Small intestine (tissue), 7 donors: ENCODE measurements around the gene CYP46A1. TPM values are rescaled to one million over a fixed set of nuclear protein-coding genes. Genes with fewer than 3 reads are reported as not detected.

Experiments used
- DNase-seq, 2 donors: peaks; one replicate each; pipeline versions ENCODE4 v3.0.0 to v3.0.0-alpha.2; 2013
- FAIRE-seq: peaks from 2 replicates; lab custom pipeline; 2012; peaks lifted over from hg19 to GRCh38; lab: Jason Lieb, UNC
- H3K27ac ChIP-seq, 3 donors: one replicate each; pipeline ENCODE4 v1.5.1; 2013; ENCODE audit warnings: low read length in 2 of 3, mild to moderate bottlenecking in 2 of 3, control low read depth in 1 of 3, inconsistent platforms in 1 of 3, low read depth in 1 of 3, moderate library complexity in 1 of 3
- H3K27me3 ChIP-seq, 3 donors: one replicate each; pipeline ENCODE4 v1.6.1; 2013; ENCODE audit warnings: low read length in 3 of 3, inconsistent platforms in 1 of 3; ENCODE audit not compliant: control insufficient read depth in 3 of 3, insufficient read depth in 3 of 3
- H3K36me3 ChIP-seq, 3 donors: one replicate each; pipeline ENCODE4 v1.6.1; 2013; ENCODE audit warnings: low read length in 3 of 3, inconsistent platforms in 1 of 3, low read depth in 1 of 3, mild to moderate bottlenecking in 1 of 3, moderate library complexity in 1 of 3; ENCODE audit not compliant: control insufficient read depth in 3 of 3, insufficient read depth in 2 of 3
- H3K4me1 ChIP-seq, 3 donors: one replicate each; pipeline ENCODE4 v1.6.1; 2013; ENCODE audit warnings: low read length in 2 of 3, inconsistent platforms in 1 of 3, low read depth in 1 of 3, mild to moderate bottlenecking in 1 of 3, moderate library complexity in 1 of 3; ENCODE audit not compliant: control insufficient read depth in 3 of 3, insufficient read depth in 2 of 3
- H3K4me3 ChIP-seq, 3 donors: one replicate each; pipeline ENCODE4 v1.5.1; 2013; ENCODE audit warnings: low read length in 3 of 3, control low read depth in 1 of 3, inconsistent platforms in 1 of 3, low read depth in 1 of 3, mild to moderate bottlenecking in 1 of 3, moderate library complexity in 1 of 3
- H3K9me3 ChIP-seq, 2 donors: one replicate each; pipeline ENCODE4 v1.6.1; 2013; ENCODE audit warnings: low read depth in 1 of 2, low read length in 1 of 2; ENCODE audit not compliant: control insufficient read depth in 2 of 2, insufficient read depth in 1 of 2
- WGBS, 3 donors: extraction: QIAGEN DNeasy Blood & Tissue Kit; methylation state at CpG; one replicate each; pipeline ENCODE4 v1.1.7; 2013; 5-methylcytosine and 5-hydroxymethylcytosine counted together
- polyA plus RNA-seq, 4 donors: library from polyadenylated mRNA; stranded (reverse) in 3 of 4; unstranded in 1 of 4; fragments of 200-250 nt in 3 of 4; fragments of 120-200 nt in 1 of 4; gene quantifications; one replicate each; pipeline versions ENCODE4 v1.2.1 to v1.2.3, GENCODE V29; 2013
- donor health status: healthy with polysubstance abuse.
- donor health status: control.
- donor health status: control.
- donor health status: Bipolar disorder and iron deficiency.
- donor health status: healthy.

The CYP46A1 gene
- polyA plus RNA-seq, 4 donors = 0.64 to 0.96 TPM; not detected in 2

DNA sequence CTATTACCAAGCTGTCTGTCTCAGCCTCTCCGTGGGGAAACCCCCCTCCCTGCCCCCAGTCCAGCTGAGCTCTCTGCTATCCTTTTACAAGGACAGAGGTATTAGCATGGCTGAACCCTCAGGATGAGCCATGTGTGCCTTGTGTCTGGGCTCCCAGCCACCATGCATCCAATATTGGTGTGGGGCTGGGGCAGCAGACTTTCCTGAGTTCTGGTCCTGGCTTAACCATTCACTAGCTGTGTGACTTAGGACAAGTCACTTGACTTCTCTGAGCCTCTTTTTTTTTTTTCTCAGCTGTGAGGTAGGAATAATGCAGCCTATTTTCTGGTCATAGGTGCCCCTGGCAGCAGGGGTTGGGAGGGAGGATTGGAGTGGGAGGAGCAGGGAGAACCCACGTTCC is 17.1 kb upstream of the CYP46A1 start:
- H3K27ac ChIP-seq = no peak overlapping the region
- H3K27me3 ChIP-seq = peaks cover 0 to 9% (median 2%) of the 10 kb centered on the region in 3 donors
- H3K4me3 ChIP-seq = no peak overlapping the region
- WGBS, 3 donors = 30 to 50% (median 43%) methylated on average over 2 of the region's 2 CpGs
- FAIRE-seq (no peak), DNase-seq (no peak)
- peaks cover 0 to 7% (median 5%) of the 10 kb centered on the region in 3 donors for H3K4me1 ChIP-seq
- H3K9me3 ChIP-seq = no peaks in the 10 kb centered on the region
- peaks cover 0 to 4% (median 0%) of the 10 kb centered on the region in 3 donors for H3K36me3 ChIP-seq

DNA sequence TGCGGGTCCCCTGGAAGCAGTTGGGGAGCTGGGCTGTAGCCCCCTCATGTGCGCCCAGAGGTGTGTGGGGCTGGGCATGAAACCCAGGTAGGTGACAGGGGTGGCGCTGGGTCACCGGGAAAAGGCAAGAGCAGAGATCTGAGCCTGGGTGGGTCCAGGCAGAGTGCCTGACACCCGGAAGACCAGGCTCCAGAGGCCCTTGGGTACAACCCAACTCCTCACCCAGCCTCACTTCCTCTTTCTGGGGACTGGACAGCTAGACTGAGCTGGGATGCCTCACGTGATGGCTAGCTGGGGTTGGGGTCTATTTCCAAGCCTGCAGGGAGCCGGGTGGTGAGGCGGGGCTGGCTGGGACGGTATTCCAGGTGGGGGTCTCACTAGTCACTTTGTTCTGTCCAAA is 16.3 kb upstream of the CYP46A1 start:
- Histone ChIP-seq H3K36me3 (peaks cover 0 to 4% (median 0%) of the 10 kb centered on the region in 3 donors), H3K27ac (no peak overlapping the region), H3K9me3 (no peaks in the 10 kb centered on the region), H3K4me3 (no peak overlapping the region), H3K27me3 (peaks cover 0 to 6% (median 2%) of the 10 kb centered on the region in 3 donors), H3K4me1 (peaks cover 0 to 11% (median 5%) of the 10 kb centered on the region in 3 donors)
- DNase-seq (no peak), FAIRE-seq (no peak)
- WGBS, 3 donors = 78 to 84% (median 83%) methylated on average over 9 of the region's 9 CpGs

DNA sequence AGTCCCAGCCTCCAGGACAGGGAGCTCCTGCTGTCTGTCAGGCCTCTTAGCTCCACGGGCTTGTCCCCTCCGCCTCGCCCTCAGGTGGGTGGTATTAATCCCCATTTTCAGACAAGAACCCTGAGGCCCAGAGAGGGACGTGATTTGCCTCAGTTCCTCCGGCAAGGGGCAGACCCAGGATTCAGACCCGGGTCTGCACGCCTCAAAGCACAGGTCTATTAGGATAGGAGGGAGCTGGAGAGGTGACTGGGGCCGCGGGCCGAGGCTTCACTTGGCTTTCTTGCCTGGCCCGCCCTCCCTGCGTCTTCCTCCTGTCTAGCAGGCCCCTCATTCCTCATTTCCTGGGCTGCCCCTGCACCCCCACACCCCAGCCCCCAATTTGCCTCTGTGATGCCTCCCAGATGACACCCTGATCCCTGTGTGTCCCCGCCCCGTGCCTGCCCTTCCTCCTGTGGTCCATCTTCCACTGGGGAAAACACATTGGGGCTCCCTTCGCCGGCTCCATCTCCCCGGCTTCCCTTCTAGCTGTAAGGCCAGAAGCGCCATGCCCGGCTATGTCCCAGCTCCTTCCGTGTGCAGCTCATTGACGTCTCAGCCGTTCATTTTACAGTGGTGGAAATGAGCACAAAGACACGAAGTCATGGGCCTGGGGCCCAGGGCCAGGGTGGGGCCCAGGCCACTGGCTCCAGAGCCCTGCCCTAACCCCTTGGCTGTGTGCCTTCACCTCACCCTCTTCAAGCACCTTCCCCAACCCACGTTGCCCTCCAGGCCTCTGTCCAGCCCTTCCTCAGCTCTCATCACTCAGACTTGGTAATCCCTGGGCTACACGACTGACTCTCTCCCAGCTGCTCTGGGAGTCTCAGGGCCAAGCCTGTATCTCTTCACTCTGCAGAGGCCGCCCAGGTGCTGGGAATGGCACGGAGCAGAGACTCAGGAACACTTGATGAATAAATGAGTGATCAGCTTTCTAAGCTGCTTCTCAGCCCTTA is 15.5 kb upstream of the CYP46A1 start:
- peaks cover 0 to 4% (median 0%) of the 10 kb centered on the region in 3 donors for H3K36me3 ChIP-seq
- no peak for FAIRE-seq

DNA sequence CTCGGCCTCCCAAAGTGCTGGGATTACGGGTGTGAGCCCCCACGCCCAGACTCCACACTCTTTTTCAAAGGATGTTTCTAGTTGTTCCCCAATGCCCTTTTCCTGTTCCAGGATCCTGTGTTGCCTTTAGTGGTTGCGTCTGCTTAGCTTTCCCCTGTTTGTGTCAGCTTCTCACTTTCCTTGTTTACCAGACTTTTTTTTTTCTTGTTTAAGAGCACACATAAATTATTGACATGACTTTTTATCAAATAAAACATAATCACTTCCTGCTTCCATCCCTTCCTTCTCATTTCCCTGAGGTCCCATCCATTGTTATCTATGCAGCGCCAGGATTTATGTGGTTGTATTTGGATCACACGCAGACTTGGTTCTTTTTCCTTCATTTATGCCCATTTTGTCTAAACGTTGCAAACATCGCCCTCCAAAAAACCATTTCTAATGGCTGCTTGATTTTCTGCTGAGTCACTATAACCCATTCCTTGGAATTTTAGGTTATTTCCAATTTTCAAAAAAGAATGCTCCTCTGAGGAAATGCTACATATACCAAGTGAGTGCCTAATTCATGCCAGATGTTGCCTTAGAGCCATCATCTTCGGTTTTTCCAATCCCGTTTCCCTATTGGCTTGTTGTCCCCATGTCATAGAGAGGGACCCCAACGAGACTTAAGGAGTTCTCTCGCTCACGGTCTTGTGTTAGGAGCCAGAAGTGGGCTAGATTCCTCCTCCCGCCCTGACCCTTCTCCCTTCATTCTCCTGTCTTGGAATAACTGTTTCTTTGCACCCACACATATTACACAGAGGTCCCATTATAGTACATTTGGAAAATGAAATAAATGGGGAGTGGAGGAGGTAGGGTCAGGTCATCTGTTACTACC is 13.5 kb upstream of the CYP46A1 start:
- H3K4me3 ChIP-seq = no peak overlapping the region
- FAIRE-seq = no peak
- H3K9me3 ChIP-seq = no peaks in the 10 kb centered on the region
- peaks cover 0 to 11% (median 5%) of the 10 kb centered on the region in 3 donors for H3K4me1 ChIP-seq
- peaks cover 0 to 4% (median 0%) of the 10 kb centered on the region in 3 donors for H3K36me3 ChIP-seq
- H3K27me3 ChIP-seq = peaks cover 0 to 8% (median 0%) of the 10 kb centered on the region in 3 donors
- 85 to 91% (median 85%) methylated on average over 14 of the region's 14 CpGs for WGBS, 3 donors
- no peak overlapping the region for H3K27ac ChIP-seq
- DNase-seq = no peak

More for the DNA sequence above, 15.5 kb upstream of the CYP46A1 start:
- DNase-seq = no peak
- no peaks in the 10 kb centered on the region for H3K9me3 ChIP-seq
- peaks cover 0 to 11% (median 5%) of the 10 kb centered on the region in 3 donors for H3K4me1 ChIP-seq
- peaks cover 0 to 5% (median 1%) of the 10 kb centered on the region in 3 donors for H3K27me3 ChIP-seq
- H3K4me3 ChIP-seq = no peak overlapping the region
- H3K27ac ChIP-seq = no peak overlapping the region
- WGBS, 3 donors = 82 to 83% (median 83%) methylated on average over 27 of the region's 27 CpGs

DNA sequence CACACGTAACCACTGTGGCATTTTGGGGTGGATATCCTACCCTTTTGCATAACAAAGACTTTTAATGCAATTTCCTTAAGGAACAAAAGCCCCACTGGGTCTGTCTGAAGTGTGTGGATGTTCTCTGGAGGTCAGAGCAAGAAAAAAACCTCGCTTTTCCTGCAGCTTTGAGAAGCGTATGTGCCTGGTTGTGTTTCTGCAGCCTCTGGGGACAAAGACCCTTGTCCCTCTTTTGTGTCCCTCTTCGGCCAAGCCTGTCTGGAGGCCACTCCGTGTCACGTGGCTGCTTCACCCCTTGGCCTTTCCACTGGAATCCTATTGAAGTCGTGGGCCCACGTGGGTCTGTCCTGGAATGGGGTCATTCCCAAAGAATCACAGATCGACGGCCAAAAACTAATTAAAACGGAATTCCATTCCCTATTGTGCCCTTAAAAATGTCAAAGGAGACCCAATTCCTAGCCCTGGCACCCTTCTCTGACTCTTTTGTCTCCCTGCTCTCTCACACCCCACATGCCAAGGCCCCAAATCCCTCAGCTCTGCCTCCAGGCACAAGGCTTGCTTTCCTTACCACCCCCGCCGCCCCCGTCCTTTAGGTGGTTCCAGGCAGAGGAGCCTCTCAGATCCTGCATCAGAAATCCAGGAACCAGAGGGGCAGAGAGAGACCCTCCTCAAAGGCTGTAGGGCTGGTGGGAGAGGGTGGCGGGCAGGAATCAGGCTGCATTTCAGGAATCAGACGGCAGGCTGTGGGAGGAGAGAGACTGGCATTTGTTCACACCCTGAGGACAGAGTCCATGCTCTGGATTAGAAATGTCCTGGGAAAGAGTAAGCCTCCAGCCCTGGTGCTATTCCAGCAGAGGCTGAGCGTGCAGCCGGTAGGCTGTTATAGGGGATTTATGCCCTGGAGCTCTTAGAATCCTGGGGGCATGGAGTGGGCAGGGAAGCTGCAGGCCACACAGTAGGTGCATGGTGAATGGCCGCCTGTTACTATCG is 12.6 kb upstream of the CYP46A1 start:
- FAIRE-seq (no peak), DNase-seq (peak; percentile 81 to 87)
- H3K4me3 ChIP-seq = no peak overlapping the region
- H3K27ac ChIP-seq = no peak overlapping the region
- peaks cover 0 to 11% (median 5%) of the 10 kb centered on the region in 3 donors for H3K4me1 ChIP-seq
- H3K9me3 ChIP-seq = no peaks in the 10 kb centered on the region
- H3K27me3 ChIP-seq = peaks cover 0 to 17% (median 4%) of the 10 kb centered on the region in 3 donors
- peaks cover 0 to 4% (median 0%) of the 10 kb centered on the region in 3 donors for H3K36me3 ChIP-seq
- WGBS, 3 donors = 41 to 66% (median 60%) methylated on average over 20 of the region's 20 CpGs

DNA sequence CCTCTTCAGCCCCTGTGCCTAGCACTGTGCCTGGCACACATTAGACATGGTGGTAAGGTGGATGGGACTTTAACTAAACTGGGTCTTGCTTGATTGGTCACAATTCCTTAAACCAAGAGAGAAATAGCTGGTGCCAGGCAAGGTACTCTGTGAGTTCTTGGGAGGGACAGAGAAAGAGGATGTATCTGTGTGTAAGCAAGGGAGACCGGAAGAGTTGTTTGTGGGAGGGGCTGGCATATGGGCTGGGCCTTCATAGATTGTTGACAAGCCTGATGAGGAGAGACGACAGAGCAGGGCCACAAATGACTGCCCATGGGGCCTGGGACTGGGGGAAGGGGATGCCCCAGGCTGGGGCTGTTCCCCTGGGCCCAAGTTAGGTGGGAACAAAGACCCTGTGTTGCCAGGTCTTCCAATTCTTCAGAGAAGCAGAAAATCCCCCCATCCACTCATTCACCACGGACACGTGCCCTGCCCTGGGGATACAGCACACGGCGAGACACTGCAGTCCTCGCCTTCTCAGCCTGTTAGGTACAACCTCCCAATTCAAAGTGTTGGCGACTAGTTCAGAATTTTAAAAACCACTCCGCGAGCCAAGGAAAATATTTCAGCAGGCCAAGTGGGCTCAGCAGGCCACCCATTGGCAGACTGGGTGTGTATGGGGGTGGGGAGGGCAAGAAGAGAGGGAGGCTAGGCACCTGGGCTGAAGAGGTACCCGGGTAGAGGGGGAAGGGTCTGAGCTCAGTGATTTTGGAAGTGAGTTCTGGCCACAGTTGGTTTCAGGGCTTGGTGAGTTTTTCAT is 11.4 kb upstream of the CYP46A1 start:
- 76 to 79% (median 78%) methylated on average over 11 of the region's 11 CpGs for WGBS, 3 donors
- H3K4me3 ChIP-seq = no peak overlapping the region
- H3K27me3 ChIP-seq = peaks cover 0 to 23% (median 4%) of the 10 kb centered on the region in 3 donors
- DNase-seq (peak; percentile 19 to 56), FAIRE-seq (no peak)
- peaks cover 0 to 4% (median 0%) of the 10 kb centered on the region in 3 donors for H3K36me3 ChIP-seq
- H3K9me3 ChIP-seq = peaks cover 0 to 7% of the 10 kb centered on the region in 2 donors
- no peak overlapping the region for H3K27ac ChIP-seq
- H3K4me1 ChIP-seq = peaks cover 0 to 11% (median 5%) of the 10 kb centered on the region in 3 donors
